ENCODE results near the gene ZIC2. TPM values are rescaled to one million over a fixed set of nuclear protein-coding genes. Genes with fewer than 3 reads are reported as not detected.

The ZIC2 gene
- total RNA-seq, 1 donor from 2014 or later, result 129 TPM

GRCh38 chr13:99984461-99985240, 3.1 kb downstream of the ZIC2 start:
- peak overlapping the region; percentile 88 for H3K4me3 Mint-ChIP-seq
- peaks cover 4% of the 10 kb centered on the region for H3K4me1 Mint-ChIP-seq (ENCODE audit: unreplicated experiment)
- H3K27me3 Mint-ChIP-seq, result peaks cover 70% of the 10 kb centered on the region
- H3K27ac Mint-ChIP-seq, result peak overlapping the region; percentile 87
- peaks cover 20% of the 10 kb centered on the region for H3K36me3 Mint-ChIP-seq
- H3K9me3 Mint-ChIP-seq, result no peaks in the 10 kb centered on the region
- DNase-seq (ENCODE audit: extremely low spot score, unreplicated experiment), result no peak
- TF ChIP-seq CTCF (conservative IDR thresholded peaks at IDR 0.05), result no peak

- Mint-ChIP-seq H3K4me3 (peak overlapping the region; percentile 81), H3K27ac (peak overlapping the region; percentile 37), H3K27me3 (peaks cover 75% of the 10 kb centered on the region), H3K36me3 (peaks cover 20% of the 10 kb centered on the region), H3K4me1 (ENCODE audit: unreplicated experiment) (peaks cover 4% of the 10 kb centered on the region), H3K9me3 (no peaks in the 10 kb centered on the region)
- no peak for DNase-seq (ENCODE audit: extremely low spot score, unreplicated experiment)
- no peak for TF ChIP-seq CTCF (conservative IDR thresholded peaks at IDR 0.05)
Measured at GRCh38 chr13:99985241-99985874, 3.8 kb downstream of the ZIC2 start.

GRCh38 chr13:99985886-99986527, 4.4 kb downstream of the ZIC2 start:
- Mint-ChIP-seq H3K4me3 (peak overlapping the region; percentile 81), H3K4me1 (ENCODE audit: unreplicated experiment) (peaks cover 4% of the 10 kb centered on the region), H3K27ac (peak overlapping the region; percentile 37), H3K36me3 (peaks cover 20% of the 10 kb centered on the region), H3K9me3 (no peaks in the 10 kb centered on the region), H3K27me3 (peaks cover 81% of the 10 kb centered on the region)
- DNase-seq (ENCODE audit: extremely low spot score, unreplicated experiment), result no peak
- TF ChIP-seq CTCF (conservative IDR thresholded peaks at IDR 0.05), result no peak

GRCh38 chr13:99986741-99987140, 5.2 kb downstream of the ZIC2 start:
- peak overlapping the region; percentile 66 for H3K27ac Mint-ChIP-seq
- H3K4me1 Mint-ChIP-seq (ENCODE audit: unreplicated experiment), result peaks cover 5% of the 10 kb centered on the region
- DNase-seq (ENCODE audit: extremely low spot score, unreplicated experiment), result no peak
- H3K9me3 Mint-ChIP-seq, result no peaks in the 10 kb centered on the region
- peaks cover 20% of the 10 kb centered on the region for H3K36me3 Mint-ChIP-seq
- H3K27me3 Mint-ChIP-seq, result peaks cover 88% of the 10 kb centered on the region
- peak overlapping the region; percentile 81 for H3K4me3 Mint-ChIP-seq
- no peak for TF ChIP-seq CTCF (conservative IDR thresholded peaks at IDR 0.05)

- TF ChIP-seq CTCF (conservative IDR thresholded peaks at IDR 0.05), result no peak
- peaks cover 94% of the 10 kb centered on the region for H3K27me3 Mint-ChIP-seq
Measured at GRCh38 chr13:99987154-99988019, 5.8 kb downstream of the ZIC2 start.

More at GRCh38 chr13:99987154-99988019, 5.8 kb downstream of the ZIC2 start:
- peaks cover 12% of the 10 kb centered on the region for H3K4me1 Mint-ChIP-seq (ENCODE audit: unreplicated experiment)
- no peaks in the 10 kb centered on the region for H3K9me3 Mint-ChIP-seq
- no peak for DNase-seq (ENCODE audit: extremely low spot score, unreplicated experiment)
- H3K27ac Mint-ChIP-seq, result peak overlapping the region; percentile 66
- H3K36me3 Mint-ChIP-seq, result peaks cover 20% of the 10 kb centered on the region
- H3K4me3 Mint-ChIP-seq, result peak overlapping the region; percentile 81
